Measurements from ENCODE around the gene ANK3. TPM values are rescaled to one million over a fixed set of nuclear protein-coding genes. Genes with fewer than 3 reads are reported as not detected.

ANK3 gene
- total RNA-seq, 2 donors from 2014 or later: 55.4 to 126 TPM

DNA sequence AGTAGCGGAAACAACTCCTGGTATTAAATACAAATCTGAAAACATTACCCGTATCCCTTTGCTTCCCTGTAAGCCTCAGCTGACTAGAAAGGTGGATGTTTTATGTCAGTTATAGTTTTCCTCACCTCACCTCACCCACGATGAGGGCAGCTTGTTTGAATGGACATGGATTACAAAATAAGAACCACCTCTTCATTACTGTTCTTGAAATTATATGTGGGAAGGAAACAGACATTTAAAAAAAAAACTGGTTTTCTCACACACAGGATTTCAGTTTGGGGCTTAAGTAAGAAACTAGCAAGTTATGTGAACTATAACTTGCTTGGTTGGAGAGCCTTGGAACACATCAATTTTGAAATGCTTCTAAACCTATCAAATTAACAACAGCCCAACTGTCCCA is 250.4 kb downstream of the ANK3 start:
- Histone ChIP-seq H3K4me3 (no peak overlapping the region), H3K4me1 (ENCODE audit: control insufficient read depth in 1 of 2, low read depth in 2 of 2) (peaks cover 6 to 9% of the 10 kb centered on the region in 2 donors), H3K36me3 (no peaks in the 10 kb centered on the region), H3K9me3 (no peaks in the 10 kb centered on the region), H3K27me3 (replicated peaks; ENCODE audit: insufficient read depth) (no peaks in the 10 kb centered on the region), H3K27ac (no peak overlapping the region)
- DNase-seq (ENCODE audit: low spot score): no peak
- no peak for ATAC-seq (ENCODE audit: insufficient number of reproducible peaks, low FRiP score, low read depth)
- TF ChIP-seq, protein P1, sequence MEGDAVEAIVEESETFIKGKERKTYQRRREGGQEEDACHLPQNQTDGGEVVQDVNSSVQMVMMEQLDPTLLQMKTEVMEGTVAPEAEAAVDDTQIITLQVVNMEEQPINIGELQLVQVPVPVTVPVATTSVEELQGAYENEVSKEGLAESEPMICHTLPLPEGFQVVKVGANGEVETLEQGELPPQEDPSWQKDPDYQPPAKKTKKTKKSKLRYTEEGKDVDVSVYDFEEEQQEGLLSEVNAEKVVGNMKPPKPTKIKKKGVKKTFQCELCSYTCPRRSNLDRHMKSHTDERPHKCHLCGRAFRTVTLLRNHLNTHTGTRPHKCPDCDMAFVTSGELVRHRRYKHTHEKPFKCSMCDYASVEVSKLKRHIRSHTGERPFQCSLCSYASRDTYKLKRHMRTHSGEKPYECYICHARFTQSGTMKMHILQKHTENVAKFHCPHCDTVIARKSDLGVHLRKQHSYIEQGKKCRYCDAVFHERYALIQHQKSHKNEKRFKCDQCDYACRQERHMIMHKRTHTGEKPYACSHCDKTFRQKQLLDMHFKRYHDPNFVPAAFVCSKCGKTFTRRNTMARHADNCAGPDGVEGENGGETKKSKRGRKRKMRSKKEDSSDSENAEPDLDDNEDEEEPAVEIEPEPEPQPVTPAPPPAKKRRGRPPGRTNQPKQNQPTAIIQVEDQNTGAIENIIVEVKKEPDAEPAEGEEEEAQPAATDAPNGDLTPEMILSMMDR (IDR thresholded peaks at IDR 0.05): no peak

DNA sequence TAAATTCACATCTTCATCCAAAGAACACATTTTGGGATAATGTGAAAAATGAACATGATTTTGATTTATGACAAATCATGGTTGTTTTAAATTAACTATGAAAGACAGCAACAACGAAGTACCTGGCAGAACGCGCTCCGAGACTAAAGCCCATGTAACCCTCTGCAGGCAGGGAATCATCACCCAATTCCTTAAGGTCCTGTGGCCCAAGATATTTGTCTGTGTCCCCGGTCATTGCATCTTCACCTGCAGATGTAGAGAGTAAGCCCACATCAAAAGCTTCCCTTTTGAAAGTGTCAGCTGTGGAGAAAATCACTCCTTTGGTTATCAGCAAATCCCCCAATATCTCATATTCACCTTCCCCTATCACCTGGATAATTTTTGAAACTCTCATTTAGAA is 250.8 kb downstream of the ANK3 start:
- TF ChIP-seq, protein P1 (IDR thresholded peaks at IDR 0.05): no peak
- ATAC-seq (ENCODE audit: insufficient number of reproducible peaks, low FRiP score, low read depth) (no peak), DNase-seq (ENCODE audit: low spot score) (no peak)
- H3K9me3 ChIP-seq: no peaks in the 10 kb centered on the region
- H3K4me3 ChIP-seq: no peak overlapping the region
- peaks cover 6 to 9% of the 10 kb centered on the region in 2 donors for H3K4me1 ChIP-seq (ENCODE audit: control insufficient read depth in 1 of 2, low read depth in 2 of 2)
- H3K27ac ChIP-seq: no peak overlapping the region
- H3K36me3 ChIP-seq: no peaks in the 10 kb centered on the region
- H3K27me3 ChIP-seq (replicated peaks; ENCODE audit: insufficient read depth): no peaks in the 10 kb centered on the region

DNA sequence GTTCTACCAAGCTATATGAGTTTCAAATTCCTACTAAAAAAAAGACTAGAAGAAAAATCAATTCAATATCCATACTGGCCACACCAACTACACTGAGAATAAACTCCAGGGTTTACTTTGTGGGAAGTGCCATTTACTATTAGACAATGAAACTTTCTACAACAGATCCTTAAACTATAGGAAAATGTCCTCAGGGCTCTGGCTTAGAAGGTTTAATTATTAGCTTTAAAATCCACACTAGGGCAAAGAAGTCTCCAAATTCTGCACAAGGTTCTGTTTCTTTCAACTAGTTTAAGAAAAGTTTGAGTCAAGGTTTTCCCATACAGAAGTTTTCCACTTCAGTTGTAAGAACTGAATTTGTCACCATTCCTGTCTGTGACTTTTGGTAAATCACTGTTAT is 251.6 kb downstream of the ANK3 start:
- Histone ChIP-seq H3K9me3 (no peaks in the 10 kb centered on the region), H3K27me3 (replicated peaks; ENCODE audit: insufficient read depth) (no peaks in the 10 kb centered on the region), H3K27ac (no peak overlapping the region), H3K36me3 (no peaks in the 10 kb centered on the region), H3K4me1 (ENCODE audit: control insufficient read depth in 1 of 2, low read depth in 2 of 2) (peaks cover 6 to 9% of the 10 kb centered on the region in 2 donors), H3K4me3 (no peak overlapping the region)
- ATAC-seq (ENCODE audit: insufficient number of reproducible peaks, low FRiP score, low read depth) (no peak), DNase-seq (ENCODE audit: low spot score) (no peak)
- TF ChIP-seq, protein P1 (IDR thresholded peaks at IDR 0.05): no peak

DNA sequence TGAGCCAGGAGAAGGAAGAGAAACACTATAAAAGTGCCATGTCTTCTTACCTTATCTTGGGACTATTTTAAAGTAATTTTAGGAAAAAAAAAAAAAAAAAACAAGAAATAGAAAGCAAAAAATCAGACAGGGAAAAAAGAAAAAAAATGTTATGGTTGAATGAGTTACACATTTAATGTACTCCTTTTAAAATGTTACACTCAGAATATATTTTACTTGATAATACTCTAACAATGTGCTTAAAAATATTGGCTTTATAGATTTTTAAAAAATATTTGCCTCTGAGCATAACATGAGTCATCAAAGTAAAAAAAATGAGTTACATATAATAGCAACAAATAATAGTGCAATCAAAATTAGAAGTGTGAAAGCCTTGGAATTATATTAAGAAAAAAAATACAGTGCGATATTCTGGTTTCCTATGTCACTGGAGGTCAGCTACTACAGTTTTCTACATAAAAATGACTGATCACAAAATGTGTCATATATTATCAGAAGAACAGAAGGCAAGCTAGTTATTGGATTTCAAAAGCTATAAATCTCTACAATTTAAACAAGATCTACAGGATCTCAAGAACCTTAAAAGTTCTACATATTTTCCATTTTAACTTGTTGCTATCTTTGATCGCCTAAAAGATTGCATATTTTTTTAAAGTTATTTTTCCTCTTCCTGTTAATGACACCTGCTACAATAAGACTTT is 252.2 kb downstream of the ANK3 start:
- ATAC-seq (ENCODE audit: insufficient number of reproducible peaks, low FRiP score, low read depth): no peak
- TF ChIP-seq, protein P1 (IDR thresholded peaks at IDR 0.05): no peak
- DNase-seq (ENCODE audit: low spot score): no peak
- peaks cover 6 to 9% of the 10 kb centered on the region in 2 donors for H3K4me1 ChIP-seq (ENCODE audit: control insufficient read depth in 1 of 2, low read depth in 2 of 2)
- no peak overlapping the region for H3K4me3 ChIP-seq
- H3K27ac ChIP-seq: no peak overlapping the region
- H3K9me3 ChIP-seq: no peaks in the 10 kb centered on the region
- H3K36me3 ChIP-seq: no peaks in the 10 kb centered on the region
- H3K27me3 ChIP-seq (replicated peaks; ENCODE audit: insufficient read depth): no peaks in the 10 kb centered on the region

DNA sequence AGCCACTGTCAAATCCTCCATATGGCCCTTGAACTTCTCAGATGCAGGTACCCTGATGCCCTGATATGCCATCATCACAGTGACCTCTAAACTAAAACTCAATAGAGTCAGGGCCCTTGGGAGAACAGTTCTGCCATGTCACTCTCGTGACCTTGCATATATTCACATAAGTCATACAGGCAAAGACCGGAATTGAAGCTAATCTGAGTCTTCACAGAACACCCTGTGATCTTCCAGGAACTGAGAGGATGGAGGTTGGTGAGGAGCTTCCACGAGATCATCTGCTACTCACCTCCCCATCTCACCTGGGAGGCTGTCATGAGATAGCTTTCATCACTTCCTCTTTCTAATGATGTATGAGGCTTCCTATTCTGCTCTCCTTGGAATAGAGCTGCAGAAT is 254.7 kb downstream of the ANK3 start:
- H3K4me3 ChIP-seq: no peak overlapping the region
- TF ChIP-seq, protein P1 (IDR thresholded peaks at IDR 0.05): no peak
- no peak for ATAC-seq (ENCODE audit: insufficient number of reproducible peaks, low FRiP score, low read depth)

More for the DNA sequence above, 254.7 kb downstream of the ANK3 start:
- Histone ChIP-seq H3K36me3 (no peaks in the 10 kb centered on the region), H3K27ac (no peak overlapping the region), H3K27me3 (replicated peaks; ENCODE audit: insufficient read depth) (no peaks in the 10 kb centered on the region), H3K4me1 (ENCODE audit: control insufficient read depth in 1 of 2, low read depth in 2 of 2) (no peaks in the 10 kb centered on the region), H3K9me3 (no peaks in the 10 kb centered on the region)
- DNase-seq (ENCODE audit: low spot score): no peak

All from thoracic aorta (tissue), 2 donors.